8988T (cell line): ENCODE results near the gene PRKAA1.
"Not testable (repeated sequence)": the region's sequence is repeated elsewhere in the genome, so short reads cannot be mapped to it uniquely, and the experiment has no call there.

Source experiments
- DNase-seq: peaks from one replicate; pipeline ENCODE4 v3.0.0; 2011

The PRKAA1 gene

DNA sequence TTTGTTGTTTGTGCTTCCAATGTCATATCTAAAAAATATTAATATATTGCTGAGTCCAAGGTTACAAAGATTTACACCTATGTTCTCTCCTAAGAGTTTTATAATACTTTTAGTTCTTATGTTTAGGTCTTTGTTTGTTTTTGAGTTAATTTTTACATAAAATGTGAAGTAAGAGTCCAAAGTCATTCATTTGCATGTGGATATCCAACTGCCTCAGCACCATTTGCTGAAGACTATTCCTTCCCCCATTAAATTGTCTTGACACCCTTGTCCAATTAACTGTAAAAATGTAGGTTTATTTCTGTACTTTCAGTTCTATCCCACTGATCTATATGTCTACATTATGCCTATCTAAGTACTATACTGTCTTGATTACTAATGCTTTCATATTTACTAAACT lies 78.1 kb downstream of the PRKAA1 start:
- no peak for DNase-seq

DNA sequence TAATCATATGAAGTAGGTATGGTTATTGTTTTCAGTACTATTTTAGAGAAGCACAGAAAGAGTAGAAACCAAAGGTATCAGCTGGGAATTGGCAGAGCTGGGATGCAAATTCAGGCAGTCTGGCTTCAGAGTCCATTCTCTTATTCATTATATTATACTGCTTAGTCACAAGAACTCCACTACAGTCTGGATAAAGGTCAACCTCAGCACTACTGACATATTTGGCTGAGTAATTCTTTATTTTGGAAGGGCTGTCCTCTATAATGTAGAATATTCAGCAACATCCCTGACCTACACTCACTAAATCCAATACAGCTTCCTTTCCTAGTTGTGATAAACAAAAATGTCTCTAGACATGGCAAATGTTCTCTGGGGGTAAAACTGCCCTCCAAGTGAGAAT lies 80.9 kb downstream of the PRKAA1 start:
- DNase-seq: no peak

DNA sequence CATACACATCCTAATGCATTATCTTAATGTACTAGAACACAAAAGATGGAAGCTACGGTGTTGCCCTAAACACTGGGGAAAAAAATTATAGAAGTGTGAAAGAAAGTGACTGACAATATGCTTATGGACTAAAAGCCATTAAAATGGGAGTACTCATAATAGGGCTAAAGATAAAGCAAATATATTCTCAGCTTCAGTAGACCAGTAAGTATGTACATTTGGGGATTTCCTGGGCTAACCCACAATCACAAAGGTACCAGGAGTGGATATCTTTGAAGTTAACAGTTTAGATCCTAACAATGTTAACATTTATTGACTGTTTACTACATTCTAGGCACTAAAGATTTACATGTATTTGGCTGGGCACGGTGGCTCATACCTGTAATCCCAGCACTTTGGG lies 81.6 kb downstream of the PRKAA1 start:
- DNase-seq: no peak

DNA sequence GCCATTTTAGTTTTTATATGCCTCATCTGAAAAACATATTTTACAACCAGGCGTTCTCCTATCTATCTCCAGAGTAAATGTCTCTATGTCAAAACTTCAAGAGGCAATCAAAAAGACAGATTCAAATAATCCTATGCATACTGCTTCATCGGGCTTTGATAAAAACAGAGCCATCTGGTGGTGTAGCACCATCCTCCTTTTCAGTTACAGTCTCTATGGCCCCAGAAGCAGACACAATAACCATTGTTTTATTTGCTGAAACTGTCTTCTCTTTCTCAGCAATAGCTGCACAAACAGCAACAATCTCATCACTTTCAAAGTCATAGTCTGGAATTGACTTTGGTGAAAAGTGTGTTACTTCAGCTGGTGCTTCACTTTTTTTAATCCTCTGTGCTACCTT lies 82.2 kb downstream of the PRKAA1 start:
- no peak for DNase-seq

DNA sequence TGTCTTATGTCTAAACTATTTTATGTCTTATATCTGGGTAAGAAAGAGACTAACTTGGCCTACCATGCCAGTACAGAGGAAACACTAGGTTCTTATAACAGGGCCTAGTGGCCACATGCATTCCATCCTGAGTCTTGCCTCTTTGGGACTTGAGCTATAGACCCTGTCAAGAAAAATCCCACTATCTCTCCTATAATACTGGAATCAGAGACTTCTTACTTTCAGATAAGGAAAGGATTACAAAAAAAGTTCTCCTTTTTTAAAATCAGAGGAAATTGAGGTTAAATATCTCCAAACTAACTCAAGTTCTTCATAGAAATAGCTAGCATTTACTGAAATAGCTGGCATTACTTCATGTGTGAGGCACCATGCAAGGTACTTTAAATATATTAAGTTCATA lies 84.2 kb downstream of the PRKAA1 start:
- no peak for DNase-seq

DNA sequence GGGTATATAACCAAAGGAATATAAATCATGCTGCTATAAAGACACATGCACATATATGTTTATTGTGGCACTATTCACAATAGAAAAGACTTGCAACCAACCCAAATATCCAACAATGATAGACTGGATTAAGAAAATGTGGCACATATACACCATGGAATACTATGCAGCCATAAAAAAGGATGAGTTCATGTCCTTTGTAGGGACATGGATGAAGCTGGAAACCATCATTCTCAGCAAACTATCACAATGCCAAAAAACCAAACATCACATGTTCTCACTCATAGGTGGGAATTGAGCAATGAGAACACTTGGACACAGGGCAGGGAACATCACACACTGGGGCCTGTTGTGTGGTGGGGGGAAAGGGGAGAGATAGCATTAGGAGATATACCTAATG lies 87.6 kb downstream of the PRKAA1 start:
- DNase-seq: not testable (repeated sequence)
